H1 (cell line): Measurements from ENCODE around the gene RABGAP1. TPM values are rescaled to one million over a fixed set of nuclear protein-coding genes. Genes with fewer than 3 reads are reported as not detected.

Experiments
- CTCF ChIA-PET: fragments of 300-600 bp; sonication (Branson Sonifier 250); formaldehyde crosslinking; loops from one replicate; lab custom pipeline; 2021; ENCODE audit not compliant: partially characterized antibody; lab: Charles Lee
- POLR2A ChIA-PET: fragments of 300-600 bp; sonication (Branson Sonifier 250); formaldehyde crosslinking; loops from one replicate; lab custom pipeline; 2021; ENCODE audit warnings: inconsistent platforms; ENCODE audit not compliant: partially characterized antibody; lab: Charles Lee
- DNase-seq, 2 experiments: peaks; one replicate each; pipeline versions ENCODE4 v3.0.0 to v3.0.0-alpha.2; 2010 to 2022; ENCODE audit warnings: low spot score in 2 of 2, low read depth in 1 of 2, mixed read lengths in 1 of 2
- FAIRE-seq: peaks from 2 replicates; lab custom pipeline; 2011; peaks lifted over from hg19 to GRCh38; lab: Jason Lieb, UNC
- H2AFZ ChIP-seq: 2 replicates; pipeline ENCODE4 v1.8.1; 2012; ENCODE audit warnings: low read length, inconsistent platforms
- H2AK5ac ChIP-seq: 2 replicates; pipeline ENCODE4 v1.6.1; 2013; ENCODE audit warnings: low read depth, low read length
- H2BK120ac ChIP-seq: replicated peaks from 2 replicates; pipeline ENCODE3; 2013; ENCODE audit warnings: low read depth, low read length, inconsistent platforms
- H2BK12ac ChIP-seq: 2 replicates; pipeline ENCODE4 v1.6.1; 2013; ENCODE audit warnings: low read depth, low read length
- H2BK15ac ChIP-seq: 2 replicates; pipeline ENCODE4 v1.6.1; 2013; ENCODE audit warnings: low read length
- H2BK20ac ChIP-seq: 2 replicates; pipeline ENCODE4 v1.6.1; 2013; ENCODE audit warnings: low read length
- H2BK5ac ChIP-seq: 2 replicates; pipeline ENCODE4 v1.6.1; 2013; ENCODE audit warnings: low read depth, low read length
- H3K14ac ChIP-seq: 2 replicates; pipeline ENCODE4 v1.6.1; 2013; ENCODE audit warnings: inconsistent platforms; ENCODE audit not compliant: insufficient read length
- H3K18ac ChIP-seq: 2 replicates; pipeline ENCODE4 v1.6.1; 2013; ENCODE audit warnings: low read length; ENCODE audit errors: extremely low read depth
- H3K23ac ChIP-seq: 2 replicates; pipeline ENCODE4 v1.6.1; 2013; ENCODE audit warnings: inconsistent platforms; ENCODE audit not compliant: insufficient read length
- H3K23me2 ChIP-seq: 2 replicates; pipeline ENCODE4 v1.6.1; 2013; ENCODE audit warnings: low read depth, low read length
- H3K27ac ChIP-seq: 2 replicates; pipeline ENCODE4 v1.6.1; 2011; ENCODE audit warnings: low read depth, low read length, inconsistent platforms
- H3K27me3 ChIP-seq, 4 experiments: replicated peaks in 1 of 4; 1 replicate in 1 of 4; 2 replicates in 3 of 4; pipeline versions ENCODE4 v1.6.1 to v1.8.1; 2011 to 2013; ENCODE audit warnings: low read length in 3 of 4, mild to moderate bottlenecking in 3 of 4, inconsistent platforms in 2 of 4, mixed read lengths in 2 of 4, moderate library complexity in 1 of 4; ENCODE audit not compliant: control insufficient read depth in 3 of 4, insufficient read depth in 3 of 4; ENCODE audit errors: extremely low read depth in 1 of 4
- H3K36me3 ChIP-seq, 4 experiments: 2 replicates each; pipeline versions ENCODE4 v1.6.1 to v1.8.1; 2011 to 2013; ENCODE audit warnings: mild to moderate bottlenecking in 4 of 4, low read length in 3 of 4, moderate library complexity in 2 of 4, control low read depth in 1 of 4, inconsistent platforms in 1 of 4; ENCODE audit not compliant: insufficient read depth in 4 of 4, control insufficient read depth in 2 of 4
- H3K4ac ChIP-seq: replicated peaks from 2 replicates; pipeline ENCODE3; 2013; ENCODE audit warnings: low read length, low read depth, mixed read lengths, inconsistent platforms; ENCODE audit not compliant: insufficient read length
- H3K4me1 ChIP-seq, 4 experiments: replicated peaks in 1 of 4; 1 replicate in 1 of 4; 2 replicates in 3 of 4; pipeline versions ENCODE4 v1.6.1 to v1.8.1; 2011 to 2013; ENCODE audit warnings: low read length in 3 of 4, inconsistent platforms in 2 of 4, mixed read lengths in 1 of 4; ENCODE audit not compliant: insufficient read depth in 4 of 4, control insufficient read depth in 3 of 4
- H3K4me2 ChIP-seq, 2 experiments: 2 replicates each; pipeline versions ENCODE4 v1.6.1 to v1.8.1; 2011 to 2013; ENCODE audit warnings: low read depth in 2 of 2, low read length in 2 of 2, control low read depth in 1 of 2, inconsistent platforms in 1 of 2, mild to moderate bottlenecking in 1 of 2; ENCODE audit not compliant: insufficient read depth in 1 of 2
- H3K4me3 ChIP-seq, 4 experiments: fragments of 200-600, 300-600 bp in 1 of 4; sonication (generic), shearing (Covaris generic), sonication (Bioruptor Twin) in 1 of 4; 2 replicates each; pipeline versions ENCODE4 v1.5.1 to v1.8.1; 2011 to 2016; ENCODE audit warnings: low read length in 4 of 4, low read depth in 3 of 4, control low read depth in 2 of 4, inconsistent platforms in 2 of 4, mild to moderate bottlenecking in 2 of 4, mixed read lengths in 1 of 4, moderate library complexity in 1 of 4; ENCODE audit not compliant: insufficient read depth in 2 of 4; ENCODE audit errors: extremely low read depth in 1 of 4
- H3K56ac ChIP-seq: replicated peaks from 2 replicates; pipeline ENCODE3; 2013; ENCODE audit warnings: low read depth, mild to moderate bottlenecking, mixed read lengths, low read length, inconsistent platforms; ENCODE audit not compliant: insufficient read length
- H3K79me1 ChIP-seq: 2 replicates; pipeline ENCODE4 v1.6.1; 2013; ENCODE audit warnings: low read depth, low read length, control low read depth
- H3K79me2 ChIP-seq, 2 experiments: 2 replicates each; pipeline versions ENCODE4 v1.6.1 to v1.8.1; 2012 to 2013; ENCODE audit warnings: low read length in 2 of 2, mild to moderate bottlenecking in 2 of 2, inconsistent platforms in 1 of 2; ENCODE audit not compliant: insufficient read depth in 2 of 2, control insufficient read depth in 1 of 2
- H3K9ac ChIP-seq, 4 experiments: replicated peaks in 1 of 4; 1 replicate in 1 of 4; 2 replicates in 3 of 4; pipeline versions ENCODE4 v1.6.1 to v1.8.1; 2011 to 2013; ENCODE audit warnings: low read depth in 3 of 4, low read length in 3 of 4, control low read depth in 2 of 4, mild to moderate bottlenecking in 2 of 4, moderate library complexity in 2 of 4, inconsistent platforms in 1 of 4; ENCODE audit errors: extremely low read depth in 1 of 4
- H3K9me3 ChIP-seq, 2 experiments: 2 replicates each; pipeline versions ENCODE4 v1.6.1 to v1.8.1; 2012 to 2013; ENCODE audit warnings: mild to moderate bottlenecking in 2 of 2, moderate library complexity in 2 of 2, control low read depth in 1 of 2, inconsistent platforms in 1 of 2, low read depth in 1 of 2, low read length in 1 of 2, mixed read lengths in 1 of 2; ENCODE audit not compliant: insufficient read depth in 2 of 2
- H4K20me1 ChIP-seq, 2 experiments: replicated peaks in 1 of 2; 2 replicates each; pipeline versions ENCODE3 to v1.8.1; 2011 to 2013; ENCODE audit warnings: inconsistent platforms in 2 of 2, low read length in 2 of 2, mild to moderate bottlenecking in 1 of 2; ENCODE audit not compliant: insufficient read depth in 2 of 2, control insufficient read depth in 1 of 2
- H4K5ac ChIP-seq: 2 replicates; pipeline ENCODE4 v1.6.1; 2013; ENCODE audit warnings: low read length, low read depth, mixed read lengths, inconsistent platforms; ENCODE audit not compliant: insufficient read length
- H4K8ac ChIP-seq: 2 replicates; pipeline ENCODE4 v1.8.0; 2013; ENCODE audit warnings: mild to moderate bottlenecking, moderate library complexity, low read length, inconsistent platforms; ENCODE audit not compliant: insufficient read depth; ENCODE audit errors: extremely low read depth
- H4K91ac ChIP-seq: replicated peaks from 2 replicates; pipeline ENCODE3; 2013; ENCODE audit warnings: low read length, mixed read lengths, inconsistent platforms; ENCODE audit not compliant: insufficient read length
- CBX5 ChIP-seq: fragments of 300-800, 300-1000 bp; sonication (generic); IDR thresholded peaks from 2 replicates; pipeline ENCODE4 v1.7.1; 2016; ENCODE audit warnings: antibody characterized with exemption, low read length, low read depth
- CBX8 ChIP-seq: fragments of 300-800, 300-1000 bp; sonication (generic); IDR thresholded peaks from 2 replicates; pipeline ENCODE4 v1.7.1; 2016; ENCODE audit warnings: low read depth, low read length, borderline replicate concordance
- EZH2 ChIP-seq: fragments of 200-600 bp; sonication (generic); IDR thresholded peaks from 2 replicates; pipeline ENCODE4 v1.7.1; 2012; ENCODE audit warnings: low read depth, mild to moderate bottlenecking, moderate library complexity, low read length, inconsistent platforms; ENCODE audit not compliant: severe bottlenecking
- RBBP5 ChIP-seq: IDR thresholded peaks from 2 replicates; pipeline ENCODE4 v1.7.1; 2012; ENCODE audit warnings: low read depth, mild to moderate bottlenecking, inconsistent platforms, low read length, moderate library complexity, borderline replicate concordance
- polyA plus RNA-seq, 7 experiments: library from polyadenylated mRNA; depleted of rRNA in 3 of 7; stranded (reverse) in 5 of 7; unstranded in 2 of 7; fragments of >200 nt in 5 of 7; fragments of 200-250 nt in 2 of 7; gene quantifications; 1 replicate in 5 of 7; 2 replicates in 1 of 7; 4 replicates in 1 of 7; pipeline versions ENCODE4 v1.2.1 to v1.2.3, GENCODE V29; 2011 to 2013; ENCODE audit warnings: missing spikeins in 2 of 7, mixed read lengths in 2 of 7
- total RNA-seq: library from RNA; stranded (reverse); fragmentation: NEBNext Ultra II Directional; extraction: Animal tissue kit (Norgen Biotek cat#: 25700); gene quantifications from 2 replicates; pipeline ENCODE4 v1.2.1, GENCODE V29; 2021

The RABGAP1 gene
- total and polyA plus RNA-seq, 2 of the 8 experiments (the other 6 are each of a cell fraction or from before 2014, with no cell fraction given) = 15.7 to 38.3 TPM

DNA sequence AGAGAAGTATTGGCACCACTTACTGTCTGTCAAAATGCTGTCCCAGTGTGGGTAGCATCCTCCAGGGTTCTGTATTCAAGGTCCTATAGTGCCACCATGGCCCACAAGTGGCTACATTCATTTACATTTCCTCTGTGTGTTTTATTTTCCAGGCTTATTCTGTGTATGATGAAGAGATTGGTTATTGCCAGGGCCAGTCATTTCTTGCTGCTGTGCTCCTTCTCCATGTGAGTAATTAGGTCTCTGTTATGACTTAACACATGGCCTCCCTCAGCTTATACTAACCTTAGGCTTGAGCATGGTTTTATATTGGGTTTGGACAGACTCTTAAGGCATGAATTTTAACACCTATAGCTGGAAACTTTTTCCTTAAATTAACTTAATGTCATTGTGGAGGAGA, 129.4 kb downstream of the RABGAP1 start:
- no peak overlapping the region for H2BK15ac ChIP-seq
- H2AK5ac ChIP-seq = no peak overlapping the region
- no peak for DNase-seq
- H3K56ac ChIP-seq = no peak overlapping the region
- no peak overlapping the region for H2AFZ ChIP-seq
- H3K14ac ChIP-seq = no peak overlapping the region
- H4K20me1 ChIP-seq = no peaks in the 10 kb centered on the region
- no peak overlapping the region for H3K9ac ChIP-seq
- no peak overlapping the region for H3K23ac ChIP-seq
- peaks cover 8 to 43% (median 19%) of the 10 kb centered on the region in 4 experiments; a peak in 7 of 8 replicates for H3K36me3 ChIP-seq
- H3K4me1 ChIP-seq = peaks cover 4 to 17% (median 14%) of the 10 kb centered on the region in 4 experiments; a peak in 6 of 7 replicates
- no peak overlapping the region for H2BK120ac ChIP-seq
- H4K5ac ChIP-seq = no peak overlapping the region
- no peaks in the 10 kb centered on the region for H3K79me1 ChIP-seq
- no peaks in the 10 kb centered on the region for H3K27me3 ChIP-seq
- H3K4me3 ChIP-seq = no peak overlapping the region
- H3K4ac ChIP-seq = no peak overlapping the region
- FAIRE-seq = no peak
- no peak overlapping the region for H2BK5ac ChIP-seq
- no peak overlapping the region for H2BK20ac ChIP-seq
- no peak overlapping the region for H4K8ac ChIP-seq
- no peaks in the 10 kb centered on the region for H3K23me2 ChIP-seq
- ChIA-PET CTCF (interaction anchor here (0.5 kb wide), 1 partner anchor 1018 kb away, joined by 3 read pairs; no protein-coding TSS in a partner anchor), POLR2A (no interaction called here)
- H4K91ac ChIP-seq = no peak overlapping the region
- H3K4me2 ChIP-seq = no peak overlapping the region
- H2BK12ac ChIP-seq = no peak overlapping the region
- no peak overlapping the region for H3K27ac ChIP-seq
- H3K18ac ChIP-seq = no peak overlapping the region
- no peaks in the 10 kb centered on the region for H3K79me2 ChIP-seq
- no peaks in the 10 kb centered on the region for H3K9me3 ChIP-seq
- no peak for TF ChIP-seq RBBP5
- no peak for TF ChIP-seq CBX5
- no peak for TF ChIP-seq CBX8
- TF ChIP-seq EZH2 = no peak
